A673 (cell line): ENCODE results near the gene IRAK3. TPM values are rescaled to one million over a fixed set of nuclear protein-coding genes. Genes with fewer than 3 reads are reported as not detected.
"Not testable (repeated sequence)": the region's sequence is repeated elsewhere in the genome, so short reads cannot be mapped to it uniquely, and the experiment has no call there.

Experiments used
- BruUV-seq: library from RNA; stranded (reverse); fragments of 400-500 nt; replicated peaks from 2 replicates; lab custom pipeline; 2021; lab: Mats Ljungman, UMichigan
- CTCF ChIA-PET: fragments of 300-600 bp; sonication (Branson Sonifier 250); formaldehyde crosslinking; loops from one replicate; lab custom pipeline; 2022; ENCODE audit warnings: antibody characterized with exemption; lab: Charles Lee
- POLR2A ChIA-PET: fragments of 300-600 bp; sonication (Branson Sonifier 250); formaldehyde crosslinking; loops from one replicate; lab custom pipeline; 2022; ENCODE audit warnings: antibody characterized with exemption; ENCODE audit not compliant: low non-redundant PET; lab: Charles Lee
- DNase-seq: peaks from one replicate; pipeline ENCODE4 v3.0.0-alpha.2; 2015; ENCODE audit warnings: low spot score
- H3K27ac ChIP-seq: fragments of 200-600 bp; sonication (generic); 2 replicates; pipeline ENCODE4 v1.5.1; 2016; ENCODE audit warnings: mixed run types, low read depth, mild to moderate bottlenecking, mixed read lengths, antibody characterized with exemption, low read length; ENCODE audit not compliant: poor library complexity, severe bottlenecking
- H3K27me3 ChIP-seq: fragments of 200-600 bp; sonication (generic); replicated peaks from 2 replicates; pipeline ENCODE4 v1.6.1; 2017; ENCODE audit warnings: mixed run types, low read depth, mild to moderate bottlenecking, mixed read lengths, antibody characterized with exemption, low read length; ENCODE audit not compliant: insufficient read depth, poor library complexity
- H3K36me3 ChIP-seq: fragments of 200-600 bp; sonication (generic); 2 replicates; pipeline ENCODE4 v1.6.1; 2016; ENCODE audit warnings: mixed run types, mild to moderate bottlenecking, mixed read lengths, antibody characterized with exemption, low read length; ENCODE audit not compliant: insufficient read depth, poor library complexity, severe bottlenecking
- H3K4me1 ChIP-seq: fragments of 200-600 bp; sonication (generic); 2 replicates; pipeline ENCODE4 v1.6.1; 2017; ENCODE audit warnings: mixed run types, mild to moderate bottlenecking, mixed read lengths, antibody characterized with exemption, low read length; ENCODE audit not compliant: insufficient read depth, poor library complexity, severe bottlenecking
- H3K4me3 ChIP-seq: fragments of 200-600 bp; sonication (generic); 2 replicates; pipeline ENCODE4 v1.5.1; 2016; ENCODE audit warnings: low read depth, mixed run types, mild to moderate bottlenecking, mixed read lengths, low read length; ENCODE audit not compliant: poor library complexity, severe bottlenecking
- H3K9me3 ChIP-seq: fragments of 200-600 bp; sonication (generic); 2 replicates; pipeline ENCODE4 v1.6.1; 2016; ENCODE audit warnings: mixed run types, low read depth, mild to moderate bottlenecking, mixed read lengths, antibody characterized with exemption, low read length; ENCODE audit not compliant: poor library complexity, severe bottlenecking
- CTCF ChIP-seq: fragments of 300-800, 200-600 bp; sonication (generic); conservative IDR thresholded peaks from 2 replicates; pipeline ENCODE4 v1.5.1; 2017; ENCODE audit warnings: low read depth, mild to moderate bottlenecking, antibody characterized with exemption, low read length, moderate library complexity, mixed read lengths
- EZH2 ChIP-seq: fragments of 200-600 bp; sonication (generic); IDR thresholded peaks from 2 replicates; pipeline ENCODE4 v1.6.1; 2017; ENCODE audit warnings: borderline replicate concordance, low read depth, mild to moderate bottlenecking, mixed read lengths, antibody characterized with exemption, low read length; ENCODE audit not compliant: poor library complexity, severe bottlenecking
- intact Hi-C: fragments of 100-400 bp; cut with micrococcal nuclease; formaldehyde crosslinking; loops from one replicate; pipeline ENCODE4 v1.10.0; 2022; ENCODE audit not compliant: unreplicated experiment
- total RNA-seq: library from RNA; stranded (reverse); gene quantifications from 2 replicates; pipeline ENCODE4 v1.2.3, GENCODE V29; 2021

IRAK3 gene
- total RNA-seq, 1 experiment from 2014 or later = 0.19 TPM

DNA sequence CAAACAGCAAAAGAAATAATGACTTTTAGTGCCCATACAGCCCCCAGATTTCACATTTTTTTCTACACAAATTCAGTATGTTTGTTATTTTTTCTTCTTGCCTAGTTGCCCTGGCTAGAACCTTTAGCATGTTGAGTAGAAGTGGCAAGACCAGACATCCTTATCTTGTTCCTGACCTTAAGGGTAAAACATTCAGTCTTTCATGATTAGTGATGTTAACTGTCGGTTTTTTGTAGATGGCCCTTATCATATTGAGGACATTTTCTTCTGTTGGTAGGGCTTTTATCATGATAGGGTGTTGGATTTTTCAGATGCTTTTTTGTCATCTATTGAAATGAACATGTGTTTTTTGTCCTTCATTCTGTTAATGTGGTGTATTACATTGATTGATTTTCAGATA lies 17.1 kb downstream of the IRAK3 start:
- no peak for DNase-seq
- H3K27me3 ChIP-seq = no peaks in the 10 kb centered on the region
- H3K27ac ChIP-seq = no peak overlapping the region
- CTCF ChIA-PET = no interaction called here
- no peaks in the 10 kb centered on the region for H3K36me3 ChIP-seq
- TF ChIP-seq EZH2 (no peak), CTCF (no peak)
- H3K9me3 ChIP-seq = no peaks in the 10 kb centered on the region
- peaks cover 16% of the 10 kb centered on the region for H3K4me1 ChIP-seq
- intact Hi-C loops = no loop called here
- H3K4me3 ChIP-seq = no peak overlapping the region
- POLR2A ChIA-PET = no interaction called here
- no TSS peak for BruUV-seq

GRCh38 chr12:66210840-66211239 lies 21.8 kb downstream of the IRAK3 start:
- H3K36me3 ChIP-seq = no peaks in the 10 kb centered on the region
- no peak overlapping the region for H3K4me3 ChIP-seq
- H3K9me3 ChIP-seq = no peaks in the 10 kb centered on the region
- H3K27me3 ChIP-seq = no peaks in the 10 kb centered on the region
- TF ChIP-seq EZH2 (no peak), CTCF (no peak)
- POLR2A ChIA-PET = no interaction called here
- DNase-seq = peak; percentile 22
- peaks cover 18% of the 10 kb centered on the region for H3K4me1 ChIP-seq
- no TSS peak for BruUV-seq
- intact Hi-C loops = no loop called here
- no peak overlapping the region for H3K27ac ChIP-seq
- CTCF ChIA-PET = no interaction called here

DNA sequence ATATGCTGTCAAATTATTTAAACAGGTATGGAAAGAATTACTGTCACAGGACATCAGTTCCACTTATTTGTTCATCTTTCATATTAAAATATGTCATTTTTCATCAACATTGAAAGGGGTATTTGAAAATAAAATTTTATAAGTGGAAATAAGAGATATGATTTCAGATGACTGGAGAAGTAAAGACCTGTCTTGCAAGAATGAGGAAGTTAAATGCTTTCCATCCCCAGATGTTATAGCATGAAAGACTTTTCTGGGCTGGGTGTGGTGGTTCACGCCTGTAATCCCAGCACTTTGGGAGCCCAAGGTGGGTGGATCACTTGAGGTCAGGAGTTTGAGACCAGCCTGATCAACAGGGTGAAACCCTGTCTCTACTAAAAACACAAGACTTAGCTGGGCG lies 22.6 kb downstream of the IRAK3 start:
- CTCF ChIA-PET, intact Hi-C loops, H3K27me3 ChIP-seq, H3K36me3 ChIP-seq, BruUV-seq, H3K4me3 ChIP-seq, H3K27ac ChIP-seq, DNase-seq, H3K9me3 ChIP-seq, POLR2A ChIA-PET: not testable (repeated sequence)
- peaks cover 25% of the 10 kb centered on the region for H3K4me1 ChIP-seq

DNA sequence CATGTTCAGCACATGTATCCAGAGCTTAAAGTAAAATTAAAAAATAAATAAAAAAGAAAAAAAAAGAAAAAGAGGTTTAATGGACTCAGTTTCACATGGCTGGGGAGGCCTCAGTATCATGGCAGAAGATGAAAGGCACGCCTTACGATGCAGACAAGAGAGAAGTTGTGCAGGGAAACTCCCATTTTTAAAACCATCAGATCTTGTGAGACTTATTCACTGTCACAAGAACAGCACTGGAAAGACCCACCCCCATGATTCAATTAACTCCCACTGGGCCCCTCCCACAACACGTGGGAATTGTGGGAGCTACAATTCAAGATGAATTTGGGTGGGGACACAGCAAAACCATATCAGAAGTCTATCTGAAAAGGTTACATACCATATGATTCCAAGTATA lies 24.0 kb downstream of the IRAK3 start:
- H3K36me3 ChIP-seq, POLR2A ChIA-PET, intact Hi-C loops, CTCF ChIA-PET, DNase-seq, H3K27ac ChIP-seq, BruUV-seq, H3K27me3 ChIP-seq, H3K4me3 ChIP-seq, H3K9me3 ChIP-seq: not testable (repeated sequence)
- peaks cover 32% of the 10 kb centered on the region for H3K4me1 ChIP-seq
